GM19397 (cell line): ENCODE data around the gene RNF133.

Experiments used
- ATAC-seq: cut with Tn5 transposase; IDR thresholded peaks from one replicate; pipeline ENCODE4 v1.9.1; 2021; ENCODE audit warnings: mild to moderate bottlenecking, moderate library complexity; ENCODE audit not compliant: unreplicated experiment

Gene RNF133

DNA sequence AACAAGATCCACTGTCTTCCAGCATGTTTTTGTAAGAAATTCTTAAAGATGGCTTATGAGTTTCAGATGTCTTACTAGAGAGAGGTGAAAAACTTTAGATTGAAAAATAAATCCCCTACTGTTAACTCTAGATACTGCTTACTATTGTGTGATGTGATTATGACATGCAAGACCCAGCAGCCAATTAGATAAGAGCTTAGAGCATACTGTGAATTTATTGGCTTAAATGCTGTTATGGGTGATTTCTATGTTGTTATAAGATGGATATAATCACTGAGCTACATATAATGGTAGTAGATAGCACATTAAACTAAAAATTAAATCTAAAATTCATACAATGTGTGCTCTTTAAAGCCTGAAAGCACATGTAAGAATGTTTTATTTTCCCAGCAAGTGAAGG lies at the start of gene RNF133:
Gene RNF133 (minus strand): TSS at position 101 of the 400 bp plus-strand sequence. CDS start 199 bp downstream, outside the sequence.
- no peak for ATAC-seq

DNA sequence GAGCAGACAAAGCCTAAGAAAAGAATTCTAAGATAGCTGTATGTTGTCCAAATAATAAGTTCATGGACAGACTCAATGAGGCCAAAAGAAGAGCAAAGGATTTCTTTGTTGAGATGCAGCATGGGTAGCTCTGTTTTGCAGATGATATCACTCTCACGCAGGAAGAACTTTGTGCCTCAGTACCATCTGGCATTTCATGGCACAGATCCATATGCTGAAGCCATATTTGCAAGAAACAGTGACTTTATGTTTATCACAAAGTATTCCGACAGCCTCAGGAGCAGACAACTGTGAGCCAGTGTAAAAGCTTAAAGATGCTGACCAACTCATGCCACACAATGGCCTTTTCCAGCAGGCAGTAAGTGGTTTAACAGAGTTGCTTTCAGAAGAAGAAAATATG lies 49.3 kb upstream of the RNF133 start:
- no peak for ATAC-seq

DNA sequence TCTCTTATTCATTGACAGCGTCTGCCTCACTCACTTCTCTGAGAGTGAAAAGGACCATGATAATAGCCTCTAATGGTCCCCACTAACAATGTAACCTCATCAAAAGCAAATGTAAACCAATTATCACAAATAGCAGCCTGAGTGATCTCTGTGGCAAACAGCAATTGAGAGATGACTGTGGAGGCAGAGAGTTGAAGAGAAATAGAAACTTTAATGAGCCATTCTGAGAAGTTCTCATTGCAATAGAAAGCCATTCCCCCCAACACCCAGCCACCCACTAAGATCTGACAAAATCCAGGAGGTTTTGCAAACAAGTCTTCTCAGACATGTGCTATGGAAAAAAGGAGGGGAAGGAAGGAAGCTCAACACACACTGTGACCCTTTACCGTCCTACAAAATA lies 48.0 kb upstream of the RNF133 start:
- no peak for ATAC-seq

DNA sequence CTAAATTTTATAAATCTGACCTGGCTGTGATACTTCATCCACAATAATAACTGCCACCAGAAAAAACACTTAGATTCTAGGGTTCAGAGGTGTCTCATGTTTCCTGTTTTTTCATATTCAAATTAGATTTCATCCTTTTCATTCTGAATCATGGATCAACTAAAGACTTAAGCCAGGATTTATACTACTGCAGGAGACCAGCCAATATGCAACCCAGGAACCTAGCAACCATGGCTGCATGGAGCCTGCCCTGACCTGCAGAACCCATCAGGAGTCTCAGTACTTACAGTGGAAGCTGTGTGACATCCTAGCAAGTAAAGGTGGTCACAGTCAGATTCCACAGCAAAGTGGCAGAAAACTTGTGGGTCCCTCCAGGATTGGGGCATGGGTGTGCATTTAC lies 44.3 kb upstream of the RNF133 start:
- no peak for ATAC-seq

GRCh38 chr7:122738947-122739346 lies 40.0 kb upstream of the RNF133 start:
- ATAC-seq, result no peak

DNA sequence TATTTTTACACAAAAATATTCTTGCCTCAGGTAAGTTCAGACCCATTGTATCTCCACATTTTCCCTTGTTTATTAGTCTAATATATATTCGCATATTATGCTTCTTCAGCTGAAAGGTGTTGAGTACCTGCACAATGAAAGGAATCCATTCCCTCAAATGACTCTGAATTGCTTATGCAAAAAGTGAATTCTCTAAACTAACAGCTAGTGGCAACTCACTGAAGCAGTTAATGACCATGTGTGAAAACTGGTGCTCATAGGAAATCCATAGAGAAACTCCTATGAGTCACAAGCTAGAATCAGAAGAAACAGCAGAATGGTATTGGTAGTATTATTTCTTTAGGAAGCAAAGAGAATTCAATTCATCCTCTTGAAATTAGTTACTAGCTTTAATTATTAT lies 37.3 kb upstream of the RNF133 start:
- ATAC-seq, result no peak

DNA sequence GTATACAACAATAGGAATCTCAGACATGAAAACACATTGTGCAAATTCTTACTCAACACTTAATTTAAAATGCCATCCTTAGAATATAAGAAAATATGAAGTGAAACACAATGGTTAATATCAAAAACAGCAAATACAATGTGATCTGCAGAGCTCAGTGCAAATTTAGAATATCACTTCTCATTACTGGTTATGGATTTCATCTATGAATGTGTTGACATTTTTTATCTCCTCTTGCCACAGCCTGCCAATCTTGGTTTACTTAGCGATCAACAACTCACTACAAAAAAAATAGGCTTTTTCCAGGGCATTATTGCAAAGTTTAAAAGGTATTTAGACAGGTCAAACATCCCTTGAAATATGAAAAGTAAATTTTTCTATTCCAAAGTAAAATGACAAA lies 28.8 kb upstream of the RNF133 start:
- no peak for ATAC-seq

GRCh38 chr7:122727354-122727753 lies 28.4 kb upstream of the RNF133 start:
- ATAC-seq, result no peak

GRCh38 chr7:122726881-122727280 lies 28.0 kb upstream of the RNF133 start:
- ATAC-seq, result no peak

GRCh38 chr7:122724366-122724765 lies 25.4 kb upstream of the RNF133 start:
- no peak for ATAC-seq

- ATAC-seq, result no peak
Observed at GRCh38 chr7:122719010-122719578, 20.2 kb upstream of the RNF133 start.

GRCh38 chr7:122717356-122718089 lies 18.6 kb upstream of the RNF133 start:
- no peak for ATAC-seq

GRCh38 chr7:122715183-122715582 lies 16.3 kb upstream of the RNF133 start:
- ATAC-seq, result no peak

DNA sequence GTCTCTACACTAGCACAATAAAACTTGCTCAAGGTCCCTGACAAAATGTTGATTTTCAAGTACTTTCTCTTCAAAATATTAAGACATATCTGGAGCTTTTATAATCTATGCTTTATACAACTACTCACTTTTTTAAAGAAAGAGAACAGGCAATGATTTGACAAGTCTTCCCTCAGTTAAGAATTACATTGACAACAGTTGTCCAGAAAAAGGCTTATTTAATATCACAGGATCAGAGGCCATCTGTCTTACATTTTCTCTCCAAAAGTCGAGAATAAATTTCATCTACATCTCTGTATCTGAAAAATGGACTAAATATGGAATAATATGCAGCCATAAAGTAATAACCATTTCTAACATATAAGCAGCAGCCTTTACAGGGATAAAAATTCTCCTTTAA lies 12.0 kb upstream of the RNF133 start:
- ATAC-seq, result no peak

- ATAC-seq, result no peak
Observed at GRCh38 chr7:122709930-122710646, 11.2 kb upstream of the RNF133 start.

GRCh38 chr7:122706836-122707235 lies 7.9 kb upstream of the RNF133 start:
- no peak for ATAC-seq

DNA sequence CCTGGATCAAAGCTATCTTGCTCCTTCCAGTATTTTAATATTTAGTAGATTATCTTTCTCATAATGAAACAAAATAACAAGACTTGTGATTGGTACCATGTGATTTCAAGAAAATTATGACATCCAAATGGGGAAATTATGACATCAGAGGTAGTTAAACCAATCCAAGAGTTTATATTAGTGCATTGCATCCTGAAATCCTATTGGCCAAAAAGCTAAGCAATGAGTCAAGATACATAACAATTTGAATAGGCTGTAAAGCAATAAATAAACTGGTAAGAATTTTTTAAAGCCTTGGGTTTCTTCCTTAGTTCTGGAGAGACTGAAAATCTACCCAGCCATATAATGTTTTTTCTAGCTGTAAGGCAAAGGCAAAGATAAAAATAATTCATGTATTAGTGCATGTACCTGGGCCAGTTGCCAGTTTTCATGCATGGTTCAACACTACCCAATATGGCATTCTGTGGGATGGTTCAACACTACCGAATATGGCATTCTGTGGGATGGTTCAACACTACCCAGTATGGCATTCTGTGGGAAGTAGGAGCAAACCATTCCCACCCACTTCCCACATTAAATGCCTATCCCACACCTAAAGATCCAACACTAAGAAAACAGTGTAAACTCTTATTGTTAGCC lies 4.1 kb upstream of the RNF133 start, which contains the start of gene RNF148:
Gene RNF148 (minus strand): TSS at position 51 of the 639 bp plus-strand sequence. CDS start 172 bp downstream, outside the sequence.
- no peak for ATAC-seq

- no peak for ATAC-seq
Observed at GRCh38 chr7:122695816-122696215, 3.1 kb downstream of the RNF133 start.

GRCh38 chr7:122694697-122695096 lies 4.2 kb downstream of the RNF133 start:
- ATAC-seq, result no peak

- ATAC-seq, result no peak
Observed at GRCh38 chr7:122692769-122693309, 6.1 kb downstream of the RNF133 start.

- ATAC-seq, result no peak
Observed at GRCh38 chr7:122691569-122692235, 7.2 kb downstream of the RNF133 start.
